BE2C (cell line): ENCODE results near the gene GIT2.

ENCODE experiments used
- DNase-seq: peaks from one replicate; pipeline ENCODE4 v3.0.0-alpha.2; 2020
- H3K27me3 ChIP-seq: fragments of 250-450 bp; sonication (Bioruptor Pico); 2 replicates; pipeline ENCODE4 v1.5.1; 2020; ENCODE audit warnings: mild to moderate bottlenecking
- H3K36me3 ChIP-seq: fragments of 250-450 bp; sonication (Bioruptor Pico); 2 replicates; pipeline ENCODE4 v1.5.1; 2020; ENCODE audit warnings: mild to moderate bottlenecking
- H3K4me1 ChIP-seq: fragments of 250-450 bp; sonication (Bioruptor Pico); 2 replicates; pipeline ENCODE4 v1.5.1; 2020
- H3K4me3 ChIP-seq: 2 replicates; pipeline ENCODE4 v1.5.1; 2011; ENCODE audit warnings: low read depth, low read length
- H3K9me3 ChIP-seq: fragments of 250-450 bp; sonication (Bioruptor Pico); 2 replicates; pipeline ENCODE4 v1.5.1; 2020
- CTCF ChIP-seq: IDR thresholded peaks from 2 replicates; pipeline ENCODE4 v1.5.1; 2012; ENCODE audit warnings: mild to moderate bottlenecking, low read depth, low read length

GIT2 gene

DNA sequence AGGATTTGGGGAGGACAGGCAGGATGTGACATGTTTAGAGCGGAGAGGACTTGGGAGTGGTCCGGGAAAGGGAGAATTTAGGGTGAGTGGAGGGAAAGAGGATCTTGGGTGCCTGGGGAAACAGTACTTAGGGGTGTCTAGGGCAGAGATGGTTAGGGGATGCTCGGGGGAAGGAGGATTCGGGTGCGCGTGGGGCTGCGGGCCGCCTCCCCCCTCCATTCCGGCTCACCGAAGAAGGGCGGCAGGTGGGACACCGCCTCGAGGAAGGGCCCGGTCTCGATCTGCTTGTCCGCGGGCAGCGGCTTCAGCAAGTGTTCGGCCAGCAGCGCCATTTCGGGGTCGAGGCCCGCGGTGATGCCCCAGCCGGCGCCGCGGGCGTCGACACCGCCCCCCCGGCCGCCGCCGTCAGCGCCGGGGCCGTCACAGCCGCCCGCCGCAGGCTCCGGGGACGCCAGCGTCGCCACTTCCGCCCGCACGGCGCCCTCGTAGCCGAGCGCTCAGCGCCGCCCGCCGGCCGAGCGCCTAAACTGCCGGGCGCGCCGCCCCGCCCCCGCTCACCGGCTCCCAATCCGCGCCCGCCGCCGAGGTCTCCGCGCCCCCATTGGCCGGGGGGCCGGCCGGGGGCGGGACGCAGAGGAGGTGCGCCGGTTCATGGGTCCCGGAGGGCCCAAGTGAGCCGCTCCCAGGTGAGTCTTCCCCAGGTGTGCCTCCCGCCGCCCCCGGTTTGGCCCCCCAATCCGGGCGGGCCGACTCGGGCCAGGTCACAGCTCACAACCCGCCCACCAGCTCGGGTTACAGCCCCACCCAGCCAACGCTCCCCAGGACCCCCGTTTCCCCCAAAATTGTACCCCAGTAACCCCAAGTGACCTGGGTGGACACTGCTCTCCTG, 115.9 kb downstream of the GIT2 start, which contains the start of gene GLTP:
Gene GLTP (minus strand): TSS at position 499 of the 889 bp plus-strand sequence. CDS start 167 bp downstream, at position 332.
- DNase-seq: peak; percentile 90
- Histone ChIP-seq H3K4me3 (peak within 1 kb of the TSS; percentile 80), H3K4me1 (peaks cover 4% of the 10 kb centered on the region), H3K9me3 (no peaks in the 10 kb centered on the region; the same call in 1 of the 2 replicates), H3K36me3 (no peaks in the 10 kb centered on the region), H3K27me3 (peaks cover 44% of the 10 kb centered on the region)
- TF ChIP-seq CTCF: peak; percentile 14; the same call in 1 of the 2 replicates
